ENCODE results near the gene FAM163B. TPM values are rescaled to one million over a fixed set of nuclear protein-coding genes. Genes with fewer than 3 reads are reported as not detected.
A peak's percentile ranks its signal among the peaks of the same experiment; 100 is the strongest.

Gene FAM163B
- total RNA-seq, 1 experiment from 2014 or later: 2.0 TPM

DNA sequence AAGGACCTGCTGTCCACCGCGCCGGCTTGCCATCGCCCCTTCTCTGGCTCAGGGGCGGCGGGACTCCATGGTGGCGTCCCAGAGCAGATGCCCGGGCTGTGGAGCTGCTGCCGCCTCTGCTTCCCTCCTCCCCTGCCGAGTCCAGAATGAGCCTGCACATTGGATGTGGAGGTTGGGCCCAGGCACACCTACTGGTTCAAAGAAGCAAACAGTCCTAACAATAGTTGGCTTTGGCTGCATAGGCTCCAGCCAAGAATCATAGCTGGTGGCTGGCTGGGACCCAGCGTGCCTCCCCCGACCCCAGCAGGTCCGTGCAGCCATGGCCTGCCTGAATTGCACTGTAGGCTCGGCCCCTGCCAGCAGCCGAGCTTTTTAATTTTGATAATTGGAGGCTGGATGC, 48.9 kb downstream of the FAM163B start (continued):
- TF ChIP-seq, protein P1, sequence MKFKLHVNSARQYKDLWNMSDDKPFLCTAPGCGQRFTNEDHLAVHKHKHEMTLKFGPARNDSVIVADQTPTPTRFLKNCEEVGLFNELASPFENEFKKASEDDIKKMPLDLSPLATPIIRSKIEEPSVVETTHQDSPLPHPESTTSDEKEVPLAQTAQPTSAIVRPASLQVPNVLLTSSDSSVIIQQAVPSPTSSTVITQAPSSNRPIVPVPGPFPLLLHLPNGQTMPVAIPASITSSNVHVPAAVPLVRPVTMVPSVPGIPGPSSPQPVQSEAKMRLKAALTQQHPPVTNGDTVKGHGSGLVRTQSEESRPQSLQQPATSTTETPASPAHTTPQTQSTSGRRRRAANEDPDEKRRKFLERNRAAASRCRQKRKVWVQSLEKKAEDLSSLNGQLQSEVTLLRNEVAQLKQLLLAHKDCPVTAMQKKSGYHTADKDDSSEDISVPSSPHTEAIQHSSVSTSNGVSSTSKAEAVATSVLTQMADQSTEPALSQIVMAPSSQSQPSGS (CRISPR knock-in tag; IDR thresholded peaks at IDR 0.05; ENCODE audit: borderline replicate concordance, low read depth): no peak
- TF ChIP-seq GTF2I (CRISPR knock-in tag; conservative IDR thresholded peaks at IDR 0.05) (no peak), GABPB1 (CRISPR knock-in tag; IDR thresholded peaks at IDR 0.05) (no peak)
- TF ChIP-seq, protein P2, sequence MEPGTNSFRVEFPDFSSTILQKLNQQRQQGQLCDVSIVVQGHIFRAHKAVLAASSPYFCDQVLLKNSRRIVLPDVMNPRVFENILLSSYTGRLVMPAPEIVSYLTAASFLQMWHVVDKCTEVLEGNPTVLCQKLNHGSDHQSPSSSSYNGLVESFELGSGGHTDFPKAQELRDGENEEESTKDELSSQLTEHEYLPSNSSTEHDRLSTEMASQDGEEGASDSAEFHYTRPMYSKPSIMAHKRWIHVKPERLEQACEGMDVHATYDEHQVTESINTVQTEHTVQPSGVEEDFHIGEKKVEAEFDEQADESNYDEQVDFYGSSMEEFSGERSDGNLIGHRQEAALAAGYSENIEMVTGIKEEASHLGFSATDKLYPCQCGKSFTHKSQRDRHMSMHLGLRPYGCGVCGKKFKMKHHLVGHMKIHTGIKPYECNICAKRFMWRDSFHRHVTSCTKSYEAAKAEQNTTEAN (CRISPR knock-in tag; IDR thresholded peaks at IDR 0.05): no peak
- TF ChIP-seq, protein P3, sequence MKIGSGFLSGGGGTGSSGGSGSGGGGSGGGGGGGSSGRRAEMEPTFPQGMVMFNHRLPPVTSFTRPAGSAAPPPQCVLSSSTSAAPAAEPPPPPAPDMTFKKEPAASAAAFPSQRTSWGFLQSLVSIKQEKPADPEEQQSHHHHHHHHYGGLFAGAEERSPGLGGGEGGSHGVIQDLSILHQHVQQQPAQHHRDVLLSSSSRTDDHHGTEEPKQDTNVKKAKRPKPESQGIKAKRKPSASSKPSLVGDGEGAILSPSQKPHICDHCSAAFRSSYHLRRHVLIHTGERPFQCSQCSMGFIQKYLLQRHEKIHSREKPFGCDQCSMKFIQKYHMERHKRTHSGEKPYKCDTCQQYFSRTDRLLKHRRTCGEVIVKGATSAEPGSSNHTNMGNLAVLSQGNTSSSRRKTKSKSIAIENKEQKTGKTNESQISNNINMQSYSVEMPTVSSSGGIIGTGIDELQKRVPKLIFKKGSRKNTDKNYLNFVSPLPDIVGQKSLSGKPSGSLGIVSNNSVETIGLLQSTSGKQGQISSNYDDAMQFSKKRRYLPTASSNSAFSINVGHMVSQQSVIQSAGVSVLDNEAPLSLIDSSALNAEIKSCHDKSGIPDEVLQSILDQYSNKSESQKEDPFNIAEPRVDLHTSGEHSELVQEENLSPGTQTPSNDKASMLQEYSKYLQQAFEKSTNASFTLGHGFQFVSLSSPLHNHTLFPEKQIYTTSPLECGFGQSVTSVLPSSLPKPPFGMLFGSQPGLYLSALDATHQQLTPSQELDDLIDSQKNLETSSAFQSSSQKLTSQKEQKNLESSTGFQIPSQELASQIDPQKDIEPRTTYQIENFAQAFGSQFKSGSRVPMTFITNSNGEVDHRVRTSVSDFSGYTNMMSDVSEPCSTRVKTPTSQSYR (CRISPR knock-in tag; IDR thresholded peaks at IDR 0.05): no peak
- TF ChIP-seq, protein P4, sequence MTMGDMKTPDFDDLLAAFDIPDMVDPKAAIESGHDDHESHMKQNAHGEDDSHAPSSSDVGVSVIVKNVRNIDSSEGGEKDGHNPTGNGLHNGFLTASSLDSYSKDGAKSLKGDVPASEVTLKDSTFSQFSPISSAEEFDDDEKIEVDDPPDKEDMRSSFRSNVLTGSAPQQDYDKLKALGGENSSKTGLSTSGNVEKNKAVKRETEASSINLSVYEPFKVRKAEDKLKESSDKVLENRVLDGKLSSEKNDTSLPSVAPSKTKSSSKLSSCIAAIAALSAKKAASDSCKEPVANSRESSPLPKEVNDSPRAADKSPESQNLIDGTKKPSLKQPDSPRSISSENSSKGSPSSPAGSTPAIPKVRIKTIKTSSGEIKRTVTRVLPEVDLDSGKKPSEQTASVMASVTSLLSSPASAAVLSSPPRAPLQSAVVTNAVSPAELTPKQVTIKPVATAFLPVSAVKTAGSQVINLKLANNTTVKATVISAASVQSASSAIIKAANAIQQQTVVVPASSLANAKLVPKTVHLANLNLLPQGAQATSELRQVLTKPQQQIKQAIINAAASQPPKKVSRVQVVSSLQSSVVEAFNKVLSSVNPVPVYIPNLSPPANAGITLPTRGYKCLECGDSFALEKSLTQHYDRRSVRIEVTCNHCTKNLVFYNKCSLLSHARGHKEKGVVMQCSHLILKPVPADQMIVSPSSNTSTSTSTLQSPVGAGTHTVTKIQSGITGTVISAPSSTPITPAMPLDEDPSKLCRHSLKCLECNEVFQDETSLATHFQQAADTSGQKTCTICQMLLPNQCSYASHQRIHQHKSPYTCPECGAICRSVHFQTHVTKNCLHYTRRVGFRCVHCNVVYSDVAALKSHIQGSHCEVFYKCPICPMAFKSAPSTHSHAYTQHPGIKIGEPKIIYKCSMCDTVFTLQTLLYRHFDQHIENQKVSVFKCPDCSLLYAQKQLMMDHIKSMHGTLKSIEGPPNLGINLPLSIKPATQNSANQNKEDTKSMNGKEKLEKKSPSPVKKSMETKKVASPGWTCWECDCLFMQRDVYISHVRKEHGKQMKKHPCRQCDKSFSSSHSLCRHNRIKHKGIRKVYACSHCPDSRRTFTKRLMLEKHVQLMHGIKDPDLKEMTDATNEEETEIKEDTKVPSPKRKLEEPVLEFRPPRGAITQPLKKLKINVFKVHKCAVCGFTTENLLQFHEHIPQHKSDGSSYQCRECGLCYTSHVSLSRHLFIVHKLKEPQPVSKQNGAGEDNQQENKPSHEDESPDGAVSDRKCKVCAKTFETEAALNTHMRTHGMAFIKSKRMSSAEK (CRISPR knock-in tag; IDR thresholded peaks at IDR 0.05; ENCODE audit: borderline replicate concordance): no peak

GRCh38 chr9:133558191-133559126, 50.7 kb downstream of the FAM163B start:
- Mint-ChIP-seq H3K4me3 (no peak overlapping the region), H3K27me3 (ENCODE audit: low read depth) (no peaks in the 10 kb centered on the region; the same call in 1 of the 2 replicates), H3K36me3 (no peaks in the 10 kb centered on the region), H3K27ac (peak overlapping the region; percentile 91), H3K9me3 (no peaks in the 10 kb centered on the region; the same call in 1 of the 2 replicates), H3K4me1 (peaks cover 22% of the 10 kb centered on the region)
- POLR2A ChIA-PET: no interaction called here
- CTCF ChIA-PET: interaction anchor here (0.6 to 0.9 kb wide), 3 partner anchors 7 to 1736 kb away, joined by 3 to 4 read pairs (median 3); no protein-coding TSS in a partner anchor
- DNase-seq (ENCODE audit: low spot score): no peak
- peak; percentile 46 for ATAC-seq
- TF ChIP-seq TEAD4 (CRISPR knock-in tag; IDR thresholded peaks at IDR 0.05): no peak
- no peak for TF ChIP-seq GABPB1 (CRISPR knock-in tag; IDR thresholded peaks at IDR 0.05)
- no peak for TF ChIP-seq GTF2I (CRISPR knock-in tag; conservative IDR thresholded peaks at IDR 0.05)
- TF ChIP-seq, protein P2 (CRISPR knock-in tag; IDR thresholded peaks at IDR 0.05): no peak
- no peak for TF ChIP-seq ZNF263 (CRISPR knock-in tag; IDR thresholded peaks at IDR 0.05; ENCODE audit: low read depth)
- no peak for TF ChIP-seq CREB1 (CRISPR knock-in tag; IDR thresholded peaks at IDR 0.05)
- TF ChIP-seq ZBTB21 (CRISPR knock-in tag; IDR thresholded peaks at IDR 0.05; ENCODE audit: borderline replicate concordance): no peak
- no peak for TF ChIP-seq MLX (CRISPR knock-in tag; IDR thresholded peaks at IDR 0.05)
- no peak for TF ChIP-seq SMAD3 (CRISPR knock-in tag; IDR thresholded peaks at IDR 0.05; ENCODE audit: borderline replicate concordance)
- TF ChIP-seq, protein P5, sequence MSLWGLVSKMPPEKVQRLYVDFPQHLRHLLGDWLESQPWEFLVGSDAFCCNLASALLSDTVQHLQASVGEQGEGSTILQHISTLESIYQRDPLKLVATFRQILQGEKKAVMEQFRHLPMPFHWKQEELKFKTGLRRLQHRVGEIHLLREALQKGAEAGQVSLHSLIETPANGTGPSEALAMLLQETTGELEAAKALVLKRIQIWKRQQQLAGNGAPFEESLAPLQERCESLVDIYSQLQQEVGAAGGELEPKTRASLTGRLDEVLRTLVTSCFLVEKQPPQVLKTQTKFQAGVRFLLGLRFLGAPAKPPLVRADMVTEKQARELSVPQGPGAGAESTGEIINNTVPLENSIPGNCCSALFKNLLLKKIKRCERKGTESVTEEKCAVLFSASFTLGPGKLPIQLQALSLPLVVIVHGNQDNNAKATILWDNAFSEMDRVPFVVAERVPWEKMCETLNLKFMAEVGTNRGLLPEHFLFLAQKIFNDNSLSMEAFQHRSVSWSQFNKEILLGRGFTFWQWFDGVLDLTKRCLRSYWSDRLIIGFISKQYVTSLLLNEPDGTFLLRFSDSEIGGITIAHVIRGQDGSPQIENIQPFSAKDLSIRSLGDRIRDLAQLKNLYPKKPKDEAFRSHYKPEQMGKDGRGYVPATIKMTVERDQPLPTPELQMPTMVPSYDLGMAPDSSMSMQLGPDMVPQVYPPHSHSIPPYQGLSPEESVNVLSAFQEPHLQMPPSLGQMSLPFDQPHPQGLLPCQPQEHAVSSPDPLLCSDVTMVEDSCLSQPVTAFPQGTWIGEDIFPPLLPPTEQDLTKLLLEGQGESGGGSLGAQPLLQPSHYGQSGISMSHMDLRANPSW (CRISPR knock-in tag; conservative IDR thresholded peaks at IDR 0.05; ENCODE audit: low read depth): no peak
- no peak for TF ChIP-seq FOXK1 (CRISPR knock-in tag; IDR thresholded peaks at IDR 0.05)
- TF ChIP-seq, protein P6, sequence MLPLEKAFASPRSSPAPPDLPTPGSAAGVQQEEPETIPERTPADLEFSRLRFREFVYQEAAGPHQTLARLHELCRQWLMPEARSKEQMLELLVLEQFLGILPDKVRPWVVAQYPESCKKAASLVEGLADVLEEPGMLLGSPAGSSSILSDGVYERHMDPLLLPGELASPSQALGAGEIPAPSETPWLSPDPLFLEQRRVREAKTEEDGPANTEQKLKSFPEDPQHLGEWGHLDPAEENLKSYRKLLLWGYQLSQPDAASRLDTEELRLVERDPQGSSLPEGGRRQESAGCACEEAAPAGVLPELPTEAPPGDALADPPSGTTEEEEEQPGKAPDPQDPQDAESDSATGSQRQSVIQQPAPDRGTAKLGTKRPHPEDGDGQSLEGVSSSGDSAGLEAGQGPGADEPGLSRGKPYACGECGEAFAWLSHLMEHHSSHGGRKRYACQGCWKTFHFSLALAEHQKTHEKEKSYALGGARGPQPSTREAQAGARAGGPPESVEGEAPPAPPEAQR (CRISPR knock-in tag; IDR thresholded peaks at IDR 0.05): no peak

Measured in WTC11 (cell line).